Measurements from ENCODE around the gene CAVIN2.

CAVIN2 gene

DNA sequence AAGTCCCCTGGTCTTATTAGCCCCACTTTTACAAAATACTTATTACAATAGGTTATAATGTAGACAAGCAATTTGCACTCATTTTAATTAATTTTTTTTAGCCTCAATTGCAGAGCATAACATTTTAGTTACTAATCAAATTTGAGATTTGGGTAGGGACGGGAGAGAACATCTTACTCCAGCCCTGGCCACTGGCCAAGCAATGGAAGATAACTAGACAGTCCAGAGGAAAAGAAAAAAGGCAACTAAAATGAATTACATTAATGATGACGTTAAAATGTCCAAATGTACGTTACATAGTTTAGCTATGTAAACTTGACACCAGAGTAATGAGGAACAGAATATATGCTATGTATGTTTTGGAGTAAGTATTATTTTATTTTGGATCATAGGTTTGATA is 11.0 kb upstream of the CAVIN2 start:
- no peak for TF ChIP-seq CTCF (IDR thresholded peaks at IDR 0.05)
- Histone ChIP-seq H3K9me3 (no peaks in the 10 kb centered on the region), H3K36me3 (no peaks in the 10 kb centered on the region), H3K27ac (no peak overlapping the region), H3K4me3 (ENCODE audit: low read depth in 1 of 2, low read length in 1 of 2) (no peak overlapping the region), H3K27me3 (no peaks in the 10 kb centered on the region), H3K4me1 (ENCODE audit: control insufficient read depth in 1 of 2, insufficient read depth in 1 of 2, low read depth in 1 of 2, low read length in 1 of 2) (no peaks in the 10 kb centered on the region)

GRCh38 chr2:191857259-191857805 is 10.4 kb upstream of the CAVIN2 start:
- H3K27me3 ChIP-seq, result no peaks in the 10 kb centered on the region
- H3K4me1 ChIP-seq (ENCODE audit: control insufficient read depth in 1 of 2, insufficient read depth in 1 of 2, low read depth in 1 of 2, low read length in 1 of 2), result no peaks in the 10 kb centered on the region
- no peak overlapping the region for H3K4me3 ChIP-seq (ENCODE audit: low read depth in 1 of 2, low read length in 1 of 2)
- no peak overlapping the region for H3K27ac ChIP-seq
- TF ChIP-seq CTCF (IDR thresholded peaks at IDR 0.05), result no peak
- no peaks in the 10 kb centered on the region for H3K36me3 ChIP-seq
- no peaks in the 10 kb centered on the region for H3K9me3 ChIP-seq

DNA sequence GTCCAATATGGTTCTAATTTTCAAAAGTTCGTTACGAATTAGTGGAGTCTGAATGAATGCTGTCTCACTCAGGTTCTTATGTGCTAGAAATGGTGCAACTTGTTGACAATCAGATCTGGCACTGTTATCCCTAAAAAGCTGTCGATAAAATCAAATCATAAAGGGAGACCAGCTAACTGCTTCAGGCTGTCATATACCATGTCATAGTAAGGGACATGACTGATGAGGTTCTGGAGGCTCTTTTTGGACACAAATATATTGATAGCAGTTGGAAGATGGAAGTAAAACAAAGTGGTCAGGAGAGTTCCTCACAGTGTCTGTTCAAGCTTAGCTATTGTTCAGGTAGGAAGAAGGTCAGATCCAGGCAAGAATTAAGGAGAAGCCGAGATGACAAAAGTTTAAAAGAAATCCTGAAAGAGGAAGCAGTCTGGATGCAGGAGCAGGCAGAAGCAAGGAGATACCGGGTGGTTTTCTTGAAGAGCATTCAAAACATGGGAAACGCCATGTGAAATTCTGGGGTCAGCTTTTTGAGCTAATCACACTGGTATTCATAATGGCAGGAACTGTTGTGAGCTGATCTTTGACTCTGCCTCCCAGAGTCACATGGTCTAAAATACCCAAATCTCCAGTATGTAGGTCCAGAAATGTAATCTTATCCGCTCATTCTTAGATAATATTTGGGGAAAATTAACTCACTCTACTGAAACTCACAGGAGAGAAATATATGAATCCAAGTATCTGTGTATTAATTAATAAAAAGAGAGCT is 9.4 kb upstream of the CAVIN2 start:
- Histone ChIP-seq H3K36me3 (no peaks in the 10 kb centered on the region), H3K4me1 (ENCODE audit: control insufficient read depth in 1 of 2, insufficient read depth in 1 of 2, low read depth in 1 of 2, low read length in 1 of 2) (no peaks in the 10 kb centered on the region), H3K4me3 (ENCODE audit: low read depth in 1 of 2, low read length in 1 of 2) (no peak overlapping the region), H3K27ac (no peak overlapping the region), H3K9me3 (no peaks in the 10 kb centered on the region), H3K27me3 (no peaks in the 10 kb centered on the region)
- no peak for TF ChIP-seq CTCF (IDR thresholded peaks at IDR 0.05)

DNA sequence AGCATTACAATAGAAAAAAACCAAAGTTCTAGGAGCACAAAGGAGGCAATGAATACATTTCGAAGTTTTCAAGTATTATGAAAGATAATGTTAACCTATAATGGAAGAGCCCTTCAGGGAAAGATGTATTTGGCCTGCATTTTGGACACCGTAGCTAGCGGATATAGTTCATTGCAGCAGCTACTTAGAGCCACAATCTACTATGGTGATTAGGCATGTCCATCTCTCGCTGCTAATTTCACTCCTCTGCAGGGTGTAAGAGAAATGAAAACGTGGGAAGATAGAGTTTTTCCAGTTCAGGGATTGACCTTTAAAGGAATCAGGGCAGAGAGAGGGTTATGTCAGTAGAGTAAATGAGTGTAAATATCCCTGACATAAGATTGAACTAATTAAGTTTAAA is 8.5 kb upstream of the CAVIN2 start:
- H3K27me3 ChIP-seq, result no peaks in the 10 kb centered on the region
- H3K4me1 ChIP-seq (ENCODE audit: control insufficient read depth in 1 of 2, insufficient read depth in 1 of 2, low read depth in 1 of 2, low read length in 1 of 2), result no peaks in the 10 kb centered on the region
- H3K4me3 ChIP-seq (ENCODE audit: low read depth in 1 of 2, low read length in 1 of 2), result no peak overlapping the region
- H3K27ac ChIP-seq, result no peak overlapping the region
- no peaks in the 10 kb centered on the region for H3K36me3 ChIP-seq
- H3K9me3 ChIP-seq, result no peaks in the 10 kb centered on the region
- TF ChIP-seq CTCF (IDR thresholded peaks at IDR 0.05), result no peak

GRCh38 chr2:191854382-191855372 is 7.8 kb upstream of the CAVIN2 start:
- Histone ChIP-seq H3K27ac (no peak overlapping the region), H3K4me3 (ENCODE audit: low read depth in 1 of 2, low read length in 1 of 2) (no peak overlapping the region), H3K4me1 (ENCODE audit: control insufficient read depth in 1 of 2, insufficient read depth in 1 of 2, low read depth in 1 of 2, low read length in 1 of 2) (no peaks in the 10 kb centered on the region), H3K27me3 (no peaks in the 10 kb centered on the region), H3K36me3 (no peaks in the 10 kb centered on the region), H3K9me3 (no peaks in the 10 kb centered on the region)
- no peak for TF ChIP-seq CTCF (IDR thresholded peaks at IDR 0.05)
